HepG2 (cell line): Measurements from ENCODE around the gene CYYR1.

Experiments used
- MAFG ChIP-seq: sonication (generic); formaldehyde crosslinking; IDR thresholded peaks from 2 replicates; pipeline ENCODE4 v1.5.1; 2020; ENCODE audit warnings: mild to moderate bottlenecking, missing genetic modification reagents
- PATZ1 ChIP-seq: sonication (generic); formaldehyde crosslinking; IDR thresholded peaks from 2 replicates; pipeline ENCODE4 v1.4.0; 2020; ENCODE audit warnings: missing genetic modification reagents
- SIN3A ChIP-seq: IDR thresholded peaks from 2 replicates; pipeline ENCODE4 v1.6.1; 2011; ENCODE audit warnings: low read depth, mild to moderate bottlenecking, control low read depth, low read length, borderline replicate concordance
- TF ChIP-seq, protein P1 (sequence below): sonication (generic); formaldehyde crosslinking; IDR thresholded peaks from 2 replicates; pipeline ENCODE4 v1.5.0; 2020; ENCODE audit warnings: mild to moderate bottlenecking, missing genetic modification reagents, moderate library complexity
- TF ChIP-seq, protein P2 (sequence below), 2 experiments: fragments of 450-650 bp in 1 of 2; sonication (generic) in 1 of 2; formaldehyde crosslinking in 1 of 2; IDR thresholded peaks; 2 replicates each; pipeline versions ENCODE4 v1.6.1 to v1.8.0; 2016 to 2022; ENCODE audit warnings: antibody characterized with exemption in 1 of 2, mild to moderate bottlenecking in 1 of 2, missing genetic modification reagents in 1 of 2

DNA sequence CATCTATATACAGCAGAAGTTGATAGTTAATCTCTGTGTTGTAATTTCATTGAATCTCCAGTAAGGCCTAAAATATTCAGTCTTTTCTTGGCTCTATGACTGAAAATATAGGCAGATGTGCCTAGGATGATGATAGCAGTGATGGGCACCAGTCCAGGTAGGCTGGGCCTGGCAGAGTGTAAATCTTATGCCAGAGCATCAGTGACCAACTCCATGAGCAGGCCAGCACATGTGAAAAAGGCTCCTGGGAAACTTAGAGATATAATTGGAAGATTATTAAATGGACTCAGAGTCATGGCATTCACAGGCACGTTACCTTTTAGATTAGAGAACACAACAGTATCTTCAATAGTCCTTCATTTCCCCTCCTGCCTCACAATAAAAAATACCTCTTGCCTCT is 20.7 kb upstream of the CYYR1 start:
- TF ChIP-seq MAFG (CRISPR knock-in tag) (no peak), SIN3A (no peak), PATZ1 (CRISPR knock-in tag) (no peak)
- TF ChIP-seq, protein P1, sequence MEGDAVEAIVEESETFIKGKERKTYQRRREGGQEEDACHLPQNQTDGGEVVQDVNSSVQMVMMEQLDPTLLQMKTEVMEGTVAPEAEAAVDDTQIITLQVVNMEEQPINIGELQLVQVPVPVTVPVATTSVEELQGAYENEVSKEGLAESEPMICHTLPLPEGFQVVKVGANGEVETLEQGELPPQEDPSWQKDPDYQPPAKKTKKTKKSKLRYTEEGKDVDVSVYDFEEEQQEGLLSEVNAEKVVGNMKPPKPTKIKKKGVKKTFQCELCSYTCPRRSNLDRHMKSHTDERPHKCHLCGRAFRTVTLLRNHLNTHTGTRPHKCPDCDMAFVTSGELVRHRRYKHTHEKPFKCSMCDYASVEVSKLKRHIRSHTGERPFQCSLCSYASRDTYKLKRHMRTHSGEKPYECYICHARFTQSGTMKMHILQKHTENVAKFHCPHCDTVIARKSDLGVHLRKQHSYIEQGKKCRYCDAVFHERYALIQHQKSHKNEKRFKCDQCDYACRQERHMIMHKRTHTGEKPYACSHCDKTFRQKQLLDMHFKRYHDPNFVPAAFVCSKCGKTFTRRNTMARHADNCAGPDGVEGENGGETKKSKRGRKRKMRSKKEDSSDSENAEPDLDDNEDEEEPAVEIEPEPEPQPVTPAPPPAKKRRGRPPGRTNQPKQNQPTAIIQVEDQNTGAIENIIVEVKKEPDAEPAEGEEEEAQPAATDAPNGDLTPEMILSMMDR (CRISPR knock-in tag): no peak
- TF ChIP-seq, protein P2, sequence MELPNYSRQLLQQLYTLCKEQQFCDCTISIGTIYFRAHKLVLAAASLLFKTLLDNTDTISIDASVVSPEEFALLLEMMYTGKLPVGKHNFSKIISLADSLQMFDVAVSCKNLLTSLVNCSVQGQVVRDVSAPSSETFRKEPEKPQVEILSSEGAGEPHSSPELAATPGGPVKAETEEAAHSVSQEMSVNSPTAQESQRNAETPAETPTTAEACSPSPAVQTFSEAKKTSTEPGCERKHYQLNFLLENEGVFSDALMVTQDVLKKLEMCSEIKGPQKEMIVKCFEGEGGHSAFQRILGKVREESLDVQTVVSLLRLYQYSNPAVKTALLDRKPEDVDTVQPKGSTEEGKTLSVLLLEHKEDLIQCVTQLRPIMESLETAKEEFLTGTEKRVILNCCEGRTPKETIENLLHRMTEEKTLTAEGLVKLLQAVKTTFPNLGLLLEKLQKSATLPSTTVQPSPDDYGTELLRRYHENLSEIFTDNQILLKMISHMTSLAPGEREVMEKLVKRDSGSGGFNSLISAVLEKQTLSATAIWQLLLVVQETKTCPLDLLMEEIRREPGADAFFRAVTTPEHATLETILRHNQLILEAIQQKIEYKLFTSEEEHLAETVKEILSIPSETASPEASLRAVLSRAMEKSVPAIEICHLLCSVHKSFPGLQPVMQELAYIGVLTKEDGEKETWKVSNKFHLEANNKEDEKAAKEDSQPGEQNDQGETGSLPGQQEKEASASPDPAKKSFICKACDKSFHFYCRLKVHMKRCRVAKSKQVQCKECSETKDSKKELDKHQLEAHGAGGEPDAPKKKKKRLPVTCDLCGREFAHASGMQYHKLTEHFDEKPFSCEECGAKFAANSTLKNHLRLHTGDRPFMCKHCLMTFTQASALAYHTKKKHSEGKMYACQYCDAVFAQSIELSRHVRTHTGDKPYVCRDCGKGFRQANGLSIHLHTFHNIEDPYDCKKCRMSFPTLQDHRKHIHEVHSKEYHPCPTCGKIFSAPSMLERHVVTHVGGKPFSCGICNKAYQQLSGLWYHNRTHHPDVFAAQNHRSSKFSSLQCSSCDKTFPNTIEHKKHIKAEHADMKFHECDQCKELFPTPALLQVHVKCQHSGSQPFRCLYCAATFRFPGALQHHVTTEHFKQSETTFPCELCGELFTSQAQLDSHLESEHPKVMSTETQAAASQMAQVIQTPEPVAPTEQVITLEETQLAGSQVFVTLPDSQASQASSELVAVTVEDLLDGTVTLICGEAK (IDR thresholded peaks at IDR 0.05): no peak
- TF ChIP-seq, protein P2 (CRISPR knock-in tag; IDR thresholded peaks at IDR 0.05): no peak
